GM12892 (cell line): ENCODE measurements around the gene SUDS3.

Experiments
- POLR2AphosphoS5 ChIP-seq: IDR thresholded peaks from 2 replicates; pipeline ENCODE4 v1.6.1; 2011; ENCODE audit warnings: low read depth, low read length, control low read depth
- TAF1 ChIP-seq: IDR thresholded peaks from 2 replicates; pipeline ENCODE4 v1.6.1; 2011; ENCODE audit warnings: low read depth, mild to moderate bottlenecking, control low read depth, low read length, borderline replicate concordance

DNA sequence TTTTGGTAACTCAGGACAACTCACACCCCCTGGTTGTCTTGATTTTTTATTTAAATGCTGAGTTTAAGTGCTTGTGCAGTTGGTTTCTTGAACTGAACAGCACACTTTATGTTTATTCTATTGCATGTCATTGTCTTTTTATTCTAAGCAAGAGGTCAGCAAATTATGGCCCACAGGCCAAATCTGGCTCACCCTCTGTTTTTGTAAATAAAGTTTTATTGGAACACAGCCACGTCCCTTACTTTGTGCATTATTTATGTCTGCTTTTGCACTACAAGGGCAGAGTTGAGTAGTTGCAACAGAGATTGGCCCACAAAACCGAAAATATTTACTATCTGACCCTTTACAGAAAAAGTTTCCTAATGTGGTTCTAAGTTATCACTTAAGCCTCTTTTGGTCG is 52.3 kb downstream of the SUDS3 start:
- TF ChIP-seq POLR2AphosphoS5: no peak
- TF ChIP-seq TAF1: no peak
